Loucy (cell line): ENCODE data around the gene FGGY.

ENCODE experiments used
- CTCF ChIP-seq: fragments of 200-600 bp; sonication (generic); conservative IDR thresholded peaks from 2 replicates; pipeline ENCODE4 v1.5.1; 2014; ENCODE audit warnings: mild to moderate bottlenecking, antibody characterized with exemption, low read length
- EZH2phosphoT487 ChIP-seq: fragments of 200-600 bp; IDR thresholded peaks from 2 replicates; pipeline ENCODE4 v1.6.1; 2018; ENCODE audit warnings: antibody characterized with exemption, mild to moderate bottlenecking, moderate library complexity, borderline replicate concordance

- TF ChIP-seq CTCF, result no peak
- no peak for TF ChIP-seq EZH2phosphoT487
Observed at GRCh38 chr1:59680044-59680443, 383.1 kb downstream of the FGGY start.
